ENCODE results near the gene TOMM22. TPM values are rescaled to one million over a fixed set of nuclear protein-coding genes. Genes with fewer than 3 reads are reported as not detected.
A peak's percentile ranks its signal among the peaks of the same experiment; 100 is the strongest.

TOMM22 gene
- total RNA-seq, 6 experiments from 2014 or later = 23.2 to 36.8 (median 32.4) TPM

GRCh38 chr22:38674888-38675287 lies 6.9 kb upstream of the TOMM22 start:
- 70% methylated on average over 3 of the region's 5 CpGs for WGBS (ENCODE audit: insufficient coverage, low coverage, low lambda C conversion rate, missing lambda C conversion rate)
- DNase-seq = peak in 1 of 3 donors; percentile 25
- Histone ChIP-seq H3K4me3 (no peak overlapping the region), H3K36me3 (peaks cover 0 to 13% (median 6%) of the 10 kb centered on the region in 4 donors), H3K4me1 (no peaks in the 10 kb centered on the region), H3K9me3 (no peaks in the 10 kb centered on the region), H3K27ac (no peak overlapping the region), H3K27me3 (no peaks in the 10 kb centered on the region)
- ATAC-seq = peak in 1 of 4 donors; percentile 29
- intact Hi-C loops (cut with DNase I) = no loop called here
- TF ChIP-seq POLR2A (IDR thresholded peaks at IDR 0.05) = no peak
- TF ChIP-seq, protein P1, sequence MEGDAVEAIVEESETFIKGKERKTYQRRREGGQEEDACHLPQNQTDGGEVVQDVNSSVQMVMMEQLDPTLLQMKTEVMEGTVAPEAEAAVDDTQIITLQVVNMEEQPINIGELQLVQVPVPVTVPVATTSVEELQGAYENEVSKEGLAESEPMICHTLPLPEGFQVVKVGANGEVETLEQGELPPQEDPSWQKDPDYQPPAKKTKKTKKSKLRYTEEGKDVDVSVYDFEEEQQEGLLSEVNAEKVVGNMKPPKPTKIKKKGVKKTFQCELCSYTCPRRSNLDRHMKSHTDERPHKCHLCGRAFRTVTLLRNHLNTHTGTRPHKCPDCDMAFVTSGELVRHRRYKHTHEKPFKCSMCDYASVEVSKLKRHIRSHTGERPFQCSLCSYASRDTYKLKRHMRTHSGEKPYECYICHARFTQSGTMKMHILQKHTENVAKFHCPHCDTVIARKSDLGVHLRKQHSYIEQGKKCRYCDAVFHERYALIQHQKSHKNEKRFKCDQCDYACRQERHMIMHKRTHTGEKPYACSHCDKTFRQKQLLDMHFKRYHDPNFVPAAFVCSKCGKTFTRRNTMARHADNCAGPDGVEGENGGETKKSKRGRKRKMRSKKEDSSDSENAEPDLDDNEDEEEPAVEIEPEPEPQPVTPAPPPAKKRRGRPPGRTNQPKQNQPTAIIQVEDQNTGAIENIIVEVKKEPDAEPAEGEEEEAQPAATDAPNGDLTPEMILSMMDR (IDR thresholded peaks at IDR 0.05) = no peak

GRCh38 chr22:38675833-38676232 lies 5.9 kb upstream of the TOMM22 start:
- H3K4me3 ChIP-seq = no peak overlapping the region
- intact Hi-C loops (cut with DNase I) = no loop called here
- DNase-seq = peak in 1 of 3 donors; percentile 5
- no peaks in the 10 kb centered on the region for H3K4me1 ChIP-seq
- H3K9me3 ChIP-seq = no peaks in the 10 kb centered on the region
- H3K27me3 ChIP-seq = no peaks in the 10 kb centered on the region
- TF ChIP-seq POLR2A (IDR thresholded peaks at IDR 0.05) = no peak
- TF ChIP-seq, protein P1 (IDR thresholded peaks at IDR 0.05) = no peak
- peaks cover 0 to 11% (median 4%) of the 10 kb centered on the region in 4 donors for H3K36me3 ChIP-seq
- no peak for ATAC-seq
- WGBS (ENCODE audit: insufficient coverage, low coverage, low lambda C conversion rate, missing lambda C conversion rate) = 88% methylated on average over 3 of the region's 3 CpGs
- H3K27ac ChIP-seq = no peak overlapping the region

- intact Hi-C loops (cut with DNase I) = no loop called here
- peak in 1 of 3 donors; percentile 9 for DNase-seq
- Histone ChIP-seq H3K36me3 (peaks cover 0 to 45% (median 8%) of the 10 kb centered on the region in 4 donors), H3K4me1 (peaks cover 0 to 6% (median 3%) of the 10 kb centered on the region in 4 donors), H3K27me3 (no peaks in the 10 kb centered on the region), H3K27ac (no peak overlapping the region), H3K9me3 (no peaks in the 10 kb centered on the region), H3K4me3 (no peak overlapping the region)
- TF ChIP-seq, protein P1 (IDR thresholded peaks at IDR 0.05) = no peak
- TF ChIP-seq POLR2A (IDR thresholded peaks at IDR 0.05) = no peak
- WGBS (ENCODE audit: insufficient coverage, low coverage, low lambda C conversion rate, missing lambda C conversion rate) = 87% methylated on average over 8 of the region's 9 CpGs
- no peak for ATAC-seq
These were observed 3.1 kb downstream of the TOMM22 start for GRCh38 chr22:38684895-38685294.

GRCh38 chr22:38685761-38686160 lies 4.0 kb downstream of the TOMM22 start:
- TF ChIP-seq, protein P1 (IDR thresholded peaks at IDR 0.05) = no peak
- no peak for TF ChIP-seq POLR2A (IDR thresholded peaks at IDR 0.05)
- ATAC-seq (no peak), DNase-seq (no peak)
- H3K36me3 ChIP-seq = peaks cover 0 to 45% (median 8%) of the 10 kb centered on the region in 4 donors
- no peaks in the 10 kb centered on the region for H3K9me3 ChIP-seq
- H3K4me1 ChIP-seq = peaks cover 0 to 6% (median 3%) of the 10 kb centered on the region in 4 donors
- H3K4me3 ChIP-seq = no peak overlapping the region
- H3K27ac ChIP-seq = no peak overlapping the region
- intact Hi-C loops (cut with DNase I) = no loop called here
- 100% methylated on average over 1 of the region's 1 CpG for WGBS (ENCODE audit: insufficient coverage, low coverage, low lambda C conversion rate, missing lambda C conversion rate)
- H3K27me3 ChIP-seq = no peaks in the 10 kb centered on the region

DNA sequence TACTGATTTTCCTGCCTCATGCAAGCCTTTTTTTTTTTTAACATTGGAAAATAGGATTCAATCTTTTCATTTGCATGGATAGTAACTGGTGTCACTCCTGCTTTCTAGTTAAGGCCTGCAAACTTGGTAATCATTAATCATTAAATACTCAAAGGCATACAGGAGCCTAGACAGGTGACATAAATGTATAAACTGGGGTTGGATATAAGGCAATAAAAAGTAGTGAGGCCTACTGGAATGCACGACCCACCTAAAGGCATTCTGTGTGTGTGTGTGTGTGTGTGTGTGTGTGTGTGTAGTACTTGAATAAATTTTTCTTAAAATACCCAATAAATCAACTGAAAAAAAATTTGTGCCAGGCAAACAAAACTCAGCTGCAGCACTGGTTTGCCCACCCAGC lies 7.9 kb downstream of the TOMM22 start:
- 79% methylated on average over 1 of the region's 1 CpG for WGBS (ENCODE audit: insufficient coverage, low coverage, low lambda C conversion rate, missing lambda C conversion rate)
- H3K4me1 ChIP-seq = no peaks in the 10 kb centered on the region
- no peaks in the 10 kb centered on the region for H3K27me3 ChIP-seq
- H3K36me3 ChIP-seq = peaks cover 0 to 40% (median 5%) of the 10 kb centered on the region in 4 donors
- intact Hi-C loops (cut with DNase I) = no loop called here
- no peak overlapping the region for H3K27ac ChIP-seq
- TF ChIP-seq POLR2A (IDR thresholded peaks at IDR 0.05) = no peak
- TF ChIP-seq, protein P1 (IDR thresholded peaks at IDR 0.05) = no peak
- no peak for DNase-seq
- no peaks in the 10 kb centered on the region for H3K9me3 ChIP-seq
- no peak overlapping the region for H3K4me3 ChIP-seq
- no peak for ATAC-seq
